ENCODE data around the gene URI1.
A peak's percentile ranks its signal among the peaks of the same experiment; 100 is the strongest.
"Not testable (repeated sequence)": the region's sequence is repeated elsewhere in the genome, so short reads cannot be mapped to it uniquely, and the experiment has no call there.

URI1 gene

GRCh38 chr19:30034321-30034720, 92.3 kb downstream of the URI1 start:
- H3K4me3 ChIP-seq (ENCODE audit: low read length) = no peak overlapping the region
- TF ChIP-seq CTCF (conservative IDR thresholded peaks at IDR 0.05; ENCODE audit: low read length) = no peak

GRCh38 chr19:30036154-30037129, 94.4 kb downstream of the URI1 start:
- no peak overlapping the region for H3K4me3 ChIP-seq (ENCODE audit: low read length)
- no peak for TF ChIP-seq CTCF (conservative IDR thresholded peaks at IDR 0.05; ENCODE audit: low read length)
- DNase-seq (ENCODE audit: low read depth) = peak; percentile 36

More at GRCh38 chr19:30034321-30034720, 92.3 kb downstream of the URI1 start:
- DNase-seq (ENCODE audit: low read depth) = no peak

- no peak for DNase-seq (ENCODE audit: low read depth)
- TF ChIP-seq CTCF (conservative IDR thresholded peaks at IDR 0.05; ENCODE audit: low read length) = no peak
- no peak overlapping the region for H3K4me3 ChIP-seq (ENCODE audit: low read length)
Measured at GRCh38 chr19:30037835-30038234, 95.8 kb downstream of the URI1 start.

GRCh38 chr19:30041931-30042330, 99.9 kb downstream of the URI1 start:
- not testable (repeated sequence) for H3K4me3 ChIP-seq (ENCODE audit: low read length); DNase-seq (ENCODE audit: low read depth)

- not testable (repeated sequence) for DNase-seq (ENCODE audit: low read depth); H3K4me3 ChIP-seq (ENCODE audit: low read length)
Measured at GRCh38 chr19:30043008-30043407, 101.0 kb downstream of the URI1 start.

- TF ChIP-seq CTCF (conservative IDR thresholded peaks at IDR 0.05; ENCODE audit: low read length) = no peak
- DNase-seq (ENCODE audit: low read depth) = no peak
- no peak overlapping the region for H3K4me3 ChIP-seq (ENCODE audit: low read length)
Measured at GRCh38 chr19:30044273-30045248, 102.5 kb downstream of the URI1 start.

GRCh38 chr19:30046522-30046921, 104.5 kb downstream of the URI1 start:
- no peak overlapping the region for H3K4me3 ChIP-seq (ENCODE audit: low read length)
- TF ChIP-seq CTCF (conservative IDR thresholded peaks at IDR 0.05; ENCODE audit: low read length) = peak; percentile 56
- DNase-seq (ENCODE audit: low read depth) = no peak

Data from AG10803 (cell line).